OCI-LY1 (cell line): ENCODE data around the gene SYT5.

Experiments
- CTCF ChIP-seq: fragments of 200-600 bp; sonication (generic), shearing (Covaris generic); IDR thresholded peaks from 2 replicates; pipeline ENCODE4 v1.5.1; 2017; ENCODE audit warnings: mild to moderate bottlenecking, antibody characterized with exemption, low read length, moderate library complexity, mixed read lengths
- EZH2 ChIP-seq: fragments of 200-600 bp; sonication (generic), shearing (Covaris generic); IDR thresholded peaks from 2 replicates; pipeline ENCODE4 v1.8.0; 2017; ENCODE audit warnings: borderline replicate concordance, mixed run types, mild to moderate bottlenecking, antibody characterized with exemption, low read length, moderate library complexity, mixed read lengths

DNA sequence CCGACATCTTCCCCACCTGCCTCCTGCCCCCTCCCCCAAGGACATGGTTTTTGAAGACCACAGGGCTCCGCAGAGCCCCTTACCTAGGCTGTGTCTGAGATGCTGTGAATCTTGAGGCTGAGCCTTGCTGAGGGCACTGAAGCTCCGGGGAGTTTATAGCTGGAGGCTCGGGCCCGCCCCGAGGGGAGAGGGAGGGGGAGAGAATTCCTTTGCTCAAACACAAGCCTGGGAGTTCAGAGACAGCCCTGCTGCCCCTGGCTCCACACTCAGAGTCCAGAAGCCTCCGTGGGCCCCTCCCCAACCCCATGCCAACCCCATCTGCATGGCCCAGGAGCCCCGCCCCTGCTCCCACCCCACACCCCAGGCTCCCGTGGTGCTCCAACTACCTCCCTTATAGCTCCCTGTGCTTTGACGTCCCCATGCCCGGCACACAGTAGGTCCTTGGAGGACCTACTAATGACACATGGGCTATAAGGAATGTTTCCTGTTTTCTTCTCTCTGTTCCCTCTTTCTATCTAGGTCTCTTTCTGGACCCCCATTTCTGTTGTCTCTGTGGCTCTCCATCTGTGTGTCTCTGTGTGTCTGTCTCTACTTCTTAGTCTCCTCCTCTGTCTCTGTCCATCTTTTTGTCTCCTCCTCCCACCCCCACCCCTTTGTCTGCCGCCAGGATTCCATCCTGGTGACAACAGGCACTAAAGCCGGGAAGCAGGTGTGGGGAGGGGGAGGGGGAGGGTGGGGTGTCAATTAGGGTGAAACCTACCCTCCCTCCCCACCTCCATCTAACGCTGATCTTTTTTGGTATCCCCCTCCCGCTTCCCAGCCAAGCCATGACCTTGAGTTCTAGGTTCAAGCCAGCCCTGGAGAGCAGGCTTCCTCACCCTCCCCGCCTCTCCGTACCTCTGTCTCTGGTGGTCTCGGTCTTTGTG lies 30.7 kb downstream of the SYT5 start, which contains the start of gene TNNT1:
- TF ChIP-seq CTCF (no peak), EZH2 (no peak)
